ENCODE results near the gene NDUFS6.

NDUFS6 gene

DNA sequence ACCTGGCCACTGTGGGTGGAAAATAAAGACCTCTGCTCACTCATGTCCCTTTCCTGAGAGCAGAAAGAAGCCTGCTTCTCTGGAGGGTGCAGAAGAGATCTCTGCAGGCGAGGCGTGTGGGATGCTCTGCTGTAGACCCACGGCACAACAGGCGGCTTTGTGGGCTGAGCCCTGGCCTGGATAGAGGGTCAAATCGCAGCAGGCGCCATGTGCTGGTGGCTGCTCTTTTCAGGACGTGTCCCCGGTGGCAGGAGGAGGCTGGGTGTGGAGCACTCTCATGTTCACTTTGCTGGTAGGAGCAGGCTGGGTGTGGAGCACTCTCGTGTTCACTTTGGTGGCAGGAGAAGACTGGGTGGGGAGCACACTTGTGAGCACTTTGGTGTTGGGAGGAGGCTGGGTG is 46.4 kb downstream of the NDUFS6 start:
- H3F3A ChIP-seq (ENCODE audit: insufficient read depth, low read length), result no peaks in the 10 kb centered on the region
- no peaks in the 10 kb centered on the region for H3K79me2 ChIP-seq (ENCODE audit: insufficient read depth, low read length)
- no peaks in the 10 kb centered on the region for H3K9me3 ChIP-seq (ENCODE audit: low read length)
- H3K4me2 ChIP-seq (ENCODE audit: low read length), result no peak overlapping the region
- no peak overlapping the region for H3K27ac ChIP-seq (ENCODE audit: low read depth, low read length, poor library complexity, severe bottlenecking)
- no peaks in the 10 kb centered on the region for H3K4me1 ChIP-seq (ENCODE audit: insufficient read depth, low read length, severe bottlenecking)
- no peaks in the 10 kb centered on the region for H4K20me1 ChIP-seq (ENCODE audit: insufficient read depth, low read length)
- peaks cover 5% of the 10 kb centered on the region for H3K27me3 ChIP-seq (ENCODE audit: insufficient read depth, low read length)
- TF ChIP-seq CTCF (IDR thresholded peaks at IDR 0.05; ENCODE audit: low read length) (no peak), EZH2 (IDR thresholded peaks at IDR 0.05; ENCODE audit: borderline replicate concordance, low read length) (no peak)
- no peak overlapping the region for H3K9ac ChIP-seq (ENCODE audit: low read length)
- H3K36me3 ChIP-seq (ENCODE audit: insufficient read depth, low read length), result no peaks in the 10 kb centered on the region
- no peak overlapping the region for H3K4me3 ChIP-seq (ENCODE audit: low read depth, low read length, poor library complexity, severe bottlenecking)
- H2AFZ ChIP-seq (ENCODE audit: low read length), result no peak overlapping the region
- H3K9me2 ChIP-seq (ENCODE audit: low read depth, low read length), result no peaks in the 10 kb centered on the region

DNA sequence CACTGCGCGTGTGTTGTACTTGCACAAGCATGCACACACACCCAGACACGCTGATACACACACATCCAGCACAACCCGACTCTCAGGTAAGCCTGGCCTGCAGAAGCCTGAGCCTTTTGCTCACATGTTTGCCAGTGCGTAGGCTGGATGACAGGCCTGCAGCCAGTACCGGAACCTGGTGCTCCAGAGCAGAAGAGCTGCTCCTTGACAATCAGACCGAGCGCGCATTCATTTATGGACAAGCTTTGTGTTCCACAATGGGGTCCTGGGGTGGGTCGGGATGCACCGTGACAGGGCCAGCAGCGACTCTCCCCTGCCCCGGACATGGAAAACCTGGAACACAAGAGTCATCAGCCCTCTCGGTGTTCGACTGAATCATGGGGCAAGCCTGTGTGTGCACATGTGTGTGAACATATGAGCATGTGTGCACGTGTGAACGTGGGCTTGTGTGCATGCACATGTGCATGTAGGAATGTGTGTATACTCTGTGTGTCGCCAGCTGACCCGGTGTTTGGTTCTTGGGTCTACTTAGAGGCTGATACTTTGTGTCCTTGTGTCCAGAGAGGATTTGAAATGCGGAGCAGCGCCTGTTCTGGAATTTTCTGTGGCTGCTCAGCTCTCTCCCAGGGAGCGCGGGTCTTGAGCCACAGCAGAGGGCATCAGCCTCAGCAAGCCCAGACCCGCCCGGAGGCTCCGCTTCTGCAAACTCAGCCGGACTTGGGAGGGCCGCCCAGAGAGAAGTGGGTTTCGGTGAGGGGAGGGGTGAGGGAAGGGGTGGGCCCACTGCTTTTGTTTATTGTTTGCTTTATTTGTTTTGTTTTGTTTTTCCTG is 49.3 kb downstream of the NDUFS6 start:
- no peaks in the 10 kb centered on the region for H3K27me3 ChIP-seq (ENCODE audit: insufficient read depth, low read length)
- no peaks in the 10 kb centered on the region for H3K79me2 ChIP-seq (ENCODE audit: insufficient read depth, low read length)
- no peaks in the 10 kb centered on the region for H3K9me2 ChIP-seq (ENCODE audit: low read depth, low read length)
- no peaks in the 10 kb centered on the region for H4K20me1 ChIP-seq (ENCODE audit: insufficient read depth, low read length)
- no peaks in the 10 kb centered on the region for H3K4me1 ChIP-seq (ENCODE audit: insufficient read depth, low read length, severe bottlenecking)
- no peak overlapping the region for H3K27ac ChIP-seq (ENCODE audit: low read depth, low read length, poor library complexity, severe bottlenecking)
- TF ChIP-seq CTCF (IDR thresholded peaks at IDR 0.05; ENCODE audit: low read length) (no peak), EZH2 (IDR thresholded peaks at IDR 0.05; ENCODE audit: borderline replicate concordance, low read length) (no peak)
- H3K9ac ChIP-seq (ENCODE audit: low read length), result no peak overlapping the region
- H3K36me3 ChIP-seq (ENCODE audit: insufficient read depth, low read length), result no peaks in the 10 kb centered on the region
- no peaks in the 10 kb centered on the region for H3K9me3 ChIP-seq (ENCODE audit: low read length)
- no peak overlapping the region for H3K4me2 ChIP-seq (ENCODE audit: low read length)
- H3F3A ChIP-seq (ENCODE audit: insufficient read depth, low read length), result no peaks in the 10 kb centered on the region
- H3K4me3 ChIP-seq (ENCODE audit: low read depth, low read length, poor library complexity, severe bottlenecking), result no peak overlapping the region
- H2AFZ ChIP-seq (ENCODE audit: low read length), result no peak overlapping the region

GRCh38 chr5:1851290-1851934 is 50.2 kb downstream of the NDUFS6 start:
- H4K20me1 ChIP-seq (ENCODE audit: insufficient read depth, low read length), result no peaks in the 10 kb centered on the region
- H2AFZ ChIP-seq (ENCODE audit: low read length), result no peak overlapping the region
- H3K4me3 ChIP-seq (ENCODE audit: low read depth, low read length, poor library complexity, severe bottlenecking), result no peak overlapping the region
- H3F3A ChIP-seq (ENCODE audit: insufficient read depth, low read length), result no peaks in the 10 kb centered on the region
- no peaks in the 10 kb centered on the region for H3K36me3 ChIP-seq (ENCODE audit: insufficient read depth, low read length)
- no peak overlapping the region for H3K4me2 ChIP-seq (ENCODE audit: low read length)
- H3K9ac ChIP-seq (ENCODE audit: low read length), result no peak overlapping the region
- H3K9me2 ChIP-seq (ENCODE audit: low read depth, low read length), result no peaks in the 10 kb centered on the region
- TF ChIP-seq CTCF (IDR thresholded peaks at IDR 0.05; ENCODE audit: low read length) (no peak), EZH2 (IDR thresholded peaks at IDR 0.05; ENCODE audit: borderline replicate concordance, low read length) (no peak)
- H3K27me3 ChIP-seq (ENCODE audit: insufficient read depth, low read length), result no peaks in the 10 kb centered on the region
- no peak overlapping the region for H3K27ac ChIP-seq (ENCODE audit: low read depth, low read length, poor library complexity, severe bottlenecking)
- H3K4me1 ChIP-seq (ENCODE audit: insufficient read depth, low read length, severe bottlenecking), result no peaks in the 10 kb centered on the region
- no peaks in the 10 kb centered on the region for H3K9me3 ChIP-seq (ENCODE audit: low read length)
- no peaks in the 10 kb centered on the region for H3K79me2 ChIP-seq (ENCODE audit: insufficient read depth, low read length)
